Left cardiac atrium (tissue), 4 donors: ENCODE data around the gene PADI3. TPM values are rescaled to one million over a fixed set of nuclear protein-coding genes. Genes with fewer than 3 reads are reported as not detected.
"Not testable (repeated sequence)": the region's sequence is repeated elsewhere in the genome, so short reads cannot be mapped to it uniquely, and the experiment has no call there.

Experiments
- ATAC-seq, 2 donors: fragments of 200-7000 bp; cut with Tn5 transposase; one replicate each; pipeline ENCODE4 v1.9.1; 2020; ENCODE audit warnings: mild to moderate bottlenecking in 2 of 2, moderate library complexity in 2 of 2
- DNase-seq: peaks from one replicate; pipeline ENCODE4 v3.0.0-alpha.2; 2020
- intact Hi-C, 2 donors: fragments of 100-400 bp; cut with DNase I; formaldehyde crosslinking; loops; one replicate each; pipeline versions ENCODE4 v1.14.1 to v1.15.1; 2022 to 2023
- microRNA-seq, 2 donors: library from miRNA; unstranded; fragments of <30 nt; microRNA quantifications; one replicate each; pipeline ENCODE4 v1.2.0, GENCODE V29; 2020
- total RNA-seq, 2 donors: library from RNA; stranded (reverse); fragmentation: NEBNext Ultra II Directional; extraction: Animal tissue kit (Norgen Biotek cat#: 25700); gene quantifications; one replicate each; pipeline ENCODE4 v1.2.1, GENCODE V29; 2021
- donor health status: DM: no; HTN: yes; CAD: no.
- donor health status: DM: no; HTN: yes; CAD: no; lungs with severe emphysema.
- donor health status: DM: yes; HTN: yes; CAD: no.
- donor health status: Dilated cardiomyopathy.

Gene PADI3
- total RNA-seq, 2 donors from 2014 or later, result not detected

DNA sequence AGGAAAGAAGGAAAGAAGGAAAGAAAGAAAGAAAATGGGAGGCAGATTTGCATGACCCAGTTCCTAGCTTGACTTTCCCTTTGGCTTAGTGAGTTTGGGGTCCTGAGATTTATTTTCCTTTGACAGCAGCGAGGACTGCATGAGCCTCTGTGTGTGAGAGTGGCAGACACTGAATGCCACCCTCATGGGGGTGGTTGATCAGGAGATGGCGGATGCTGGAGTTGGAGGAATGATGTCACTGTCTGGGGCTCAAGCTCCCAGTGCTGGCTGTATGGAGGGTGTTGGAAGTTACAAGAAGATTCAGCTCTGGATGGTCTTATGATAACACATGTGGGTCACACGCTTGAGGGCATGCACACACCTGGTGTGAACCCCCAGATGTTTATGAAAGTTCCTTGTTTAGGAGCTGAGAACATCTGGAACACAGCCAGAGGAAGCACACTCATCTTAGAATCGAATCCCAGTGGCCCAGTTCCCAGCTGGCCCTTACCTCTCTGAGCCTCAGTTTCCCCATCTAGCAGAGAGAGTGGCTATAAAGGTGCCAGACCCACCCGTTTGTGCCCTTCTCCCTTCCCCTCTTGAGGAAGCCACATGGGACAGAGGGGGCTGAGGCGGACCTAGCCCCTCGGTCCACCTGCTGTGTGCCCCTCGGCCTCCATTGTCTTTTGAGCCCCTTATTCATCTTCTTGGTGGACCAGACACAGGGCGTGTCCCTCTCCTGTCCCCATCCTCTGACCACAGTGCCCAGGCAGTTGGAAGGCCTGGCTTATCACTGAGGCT lies 64.8 kb downstream of the PADI3 start:
- DNase-seq (no peak), ATAC-seq (no peak)
- intact Hi-C loops, result no loop called here

GRCh38 chr1:17314491-17314971 lies 65.6 kb downstream of the PADI3 start:
- ATAC-seq, result no peak
- no peak for DNase-seq

GRCh38 chr1:17315542-17316130 lies 66.7 kb downstream of the PADI3 start:
- intact Hi-C loops, result no loop called here
- ATAC-seq, result no peak

More at GRCh38 chr1:17314491-17314971, 65.6 kb downstream of the PADI3 start:
- intact Hi-C loops, result no loop called here

DNA sequence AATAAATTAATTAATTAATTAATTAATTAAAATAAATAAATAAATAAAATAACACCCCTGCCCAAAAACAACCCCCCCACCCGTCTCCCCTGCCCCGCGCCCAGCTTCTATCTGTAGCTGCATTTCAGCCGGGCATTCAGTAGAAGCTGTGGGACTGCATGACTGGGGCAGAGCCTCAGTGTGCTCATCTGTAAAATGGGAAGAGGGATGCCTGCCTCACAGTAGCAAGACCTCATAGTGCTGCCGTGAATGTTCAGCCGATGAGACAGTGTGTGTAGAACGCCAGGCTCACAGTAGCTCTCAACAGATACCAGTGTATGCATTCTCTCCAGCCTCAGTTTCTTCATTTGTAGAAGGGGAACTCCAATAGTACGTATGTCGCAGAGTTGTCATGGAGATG lies 67.8 kb downstream of the PADI3 start:
- intact Hi-C loops, result no loop called here
- no peak for ATAC-seq
- no peak for DNase-seq

More at GRCh38 chr1:17315542-17316130, 66.7 kb downstream of the PADI3 start:
- no peak for DNase-seq

DNA sequence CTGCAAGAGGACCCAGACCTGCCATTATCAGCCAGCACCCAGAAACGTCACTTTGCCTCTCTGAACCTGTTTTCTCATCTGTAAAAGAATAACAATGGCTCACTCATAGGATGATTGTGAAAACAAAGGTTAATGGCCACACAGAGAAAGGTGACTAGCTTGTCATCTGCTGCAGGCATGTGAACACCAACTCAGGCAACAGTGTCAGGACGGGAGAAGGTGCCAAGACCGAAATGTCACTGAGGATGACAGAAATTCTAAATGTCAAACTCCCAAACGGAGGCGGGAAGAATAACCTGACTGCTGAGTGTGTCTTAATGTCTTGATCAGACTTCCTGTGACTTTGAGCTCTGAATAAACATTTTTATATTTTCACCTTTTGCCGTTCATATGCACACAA lies 69.4 kb downstream of the PADI3 start:
- intact Hi-C loops, result no loop called here
- DNase-seq (no peak), ATAC-seq (no peak)

DNA sequence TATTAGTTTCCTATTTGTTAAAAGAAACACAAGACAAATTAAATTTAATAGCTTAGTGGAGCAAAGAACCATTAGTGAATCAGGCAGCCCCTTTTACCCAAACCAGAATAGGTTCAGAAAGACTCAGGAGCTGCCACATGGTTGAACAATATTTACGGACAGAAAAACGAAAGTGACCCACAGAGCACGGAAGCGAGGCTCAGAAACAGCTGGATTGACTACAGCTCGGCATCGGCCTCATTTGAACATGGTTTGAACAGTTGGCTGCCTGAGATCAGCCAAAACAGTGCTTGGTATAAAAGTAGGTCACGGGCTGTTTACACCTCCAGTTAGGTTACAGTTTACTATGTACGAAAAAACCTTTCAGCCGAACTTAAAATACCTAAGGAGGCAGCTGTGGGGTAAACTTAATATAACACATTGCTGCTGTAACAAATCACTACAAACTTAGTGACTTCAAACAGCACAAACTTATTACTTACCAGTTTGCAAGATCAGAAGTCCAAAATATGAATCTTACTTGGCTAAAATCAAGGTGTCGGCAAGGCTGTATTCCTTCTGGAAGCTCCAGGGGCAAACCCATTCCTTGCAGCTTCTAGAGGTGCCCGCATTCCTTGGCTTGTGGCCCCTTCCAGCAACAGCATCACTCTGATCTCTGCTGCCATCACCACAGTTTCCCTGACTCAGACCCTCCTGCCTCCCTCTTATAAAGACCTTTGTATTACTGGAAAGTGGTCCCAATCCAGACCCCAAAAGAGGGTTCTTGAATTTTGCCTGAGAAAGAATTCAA lies 70.9 kb downstream of the PADI3 start:
- intact Hi-C loops, result no loop called here
- ATAC-seq (no peak), DNase-seq (no peak)

DNA sequence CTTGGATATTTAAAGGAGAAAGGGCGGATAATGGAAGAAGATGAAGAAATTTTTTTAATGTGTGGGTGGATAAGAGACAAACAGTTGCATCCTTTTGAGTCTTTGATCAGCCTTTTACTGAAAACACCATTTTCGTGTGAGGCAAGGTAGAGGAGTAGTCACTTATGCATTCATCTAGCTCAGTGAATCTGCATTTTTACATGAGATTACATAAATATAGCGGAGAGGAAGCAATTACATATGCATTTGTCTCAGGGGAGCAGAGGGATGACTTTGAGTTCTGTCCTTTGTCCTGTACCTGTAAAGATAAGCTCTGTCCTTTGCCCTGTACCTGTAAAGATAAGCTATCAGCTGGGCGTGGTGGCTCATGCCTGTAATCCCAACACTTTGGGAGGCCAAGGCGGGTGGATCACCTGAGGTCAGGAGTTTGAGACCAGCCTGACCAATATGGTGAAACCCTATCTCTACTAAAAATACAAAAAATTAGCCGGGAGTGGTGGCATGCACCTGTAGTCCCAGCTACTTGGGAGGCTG lies 73.0 kb downstream of the PADI3 start:
- not testable (repeated sequence) for DNase-seq

GRCh38 chr1:17328855-17329254 lies 80.0 kb downstream of the PADI3 start:
- ATAC-seq (no peak), DNase-seq (no peak)
- intact Hi-C loops, result no loop called here

More for the DNA sequence above, 73.0 kb downstream of the PADI3 start:
- intact Hi-C loops, ATAC-seq: not testable (repeated sequence)

DNA sequence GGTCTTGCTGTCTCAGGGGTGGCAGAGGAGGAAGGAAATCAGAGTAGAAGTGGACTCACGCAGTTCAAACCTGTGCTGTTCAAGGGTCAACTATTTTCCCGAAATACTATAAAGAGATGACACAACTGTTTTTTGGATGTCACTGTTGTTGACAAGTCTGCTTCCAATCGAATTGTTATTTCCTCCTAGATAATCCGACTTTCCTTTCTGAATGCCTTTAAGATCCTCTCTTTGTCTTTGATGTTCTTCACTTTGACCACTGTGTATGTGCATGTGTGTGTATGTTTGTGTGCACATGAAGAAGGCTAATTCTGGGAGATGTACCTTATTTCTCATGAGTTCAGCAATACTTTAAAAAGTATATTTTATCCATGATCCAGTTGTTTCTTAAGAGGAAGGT lies 80.7 kb downstream of the PADI3 start:
- intact Hi-C loops, result loop anchor here in 1 of 2 donors (10.0 kb wide), 1 partner anchor 205 kb away; no protein-coding TSS in a partner anchor
- DNase-seq, result no peak

GRCh38 chr1:17330856-17331255 lies 82.0 kb downstream of the PADI3 start:
- intact Hi-C loops, result loop anchor here in 1 of 2 donors (10.0 kb wide), 1 partner anchor 206 kb away; no protein-coding TSS in a partner anchor
- ATAC-seq, result no peak
- no peak for DNase-seq

More for the DNA sequence above, 80.7 kb downstream of the PADI3 start:
- no peak for ATAC-seq

DNA sequence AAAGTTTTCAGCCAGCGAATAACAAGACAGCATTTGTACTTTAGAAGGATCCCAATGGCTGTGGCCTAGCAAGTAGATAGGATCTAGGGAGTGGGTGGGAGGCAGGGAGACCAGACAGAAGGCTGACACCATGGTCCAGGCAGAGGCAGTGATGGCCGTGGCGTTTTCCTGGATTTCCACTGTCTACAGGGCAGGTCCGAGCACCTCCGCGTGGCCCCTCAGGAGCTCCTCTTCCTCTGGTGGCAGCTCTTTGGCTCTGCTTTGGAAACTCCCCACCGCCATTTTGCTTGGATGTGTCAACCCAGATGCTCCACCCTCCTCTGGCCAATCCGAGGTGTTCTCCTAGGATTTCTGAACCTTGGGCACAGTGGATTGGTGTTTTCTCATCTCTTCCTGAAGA lies 84.2 kb downstream of the PADI3 start:
- ATAC-seq (no peak), DNase-seq (no peak)
- intact Hi-C loops, result loop anchor here in 1 of 2 donors (10.0 kb wide), 1 partner anchor 208 kb away; no protein-coding TSS in a partner anchor

Small RNA genes lying within 50 kb of the gene (microRNA-seq; reads per million reads assigned to microRNA genes)
- gene MIR3972, result 0 reads per million in 2 donors

Other genes with a start within 250 kb of the PADI3 start
- 10 to 100 TPM; 18.8 to 19.5 TPM for gene ATP13A2, start 237.2 kb upstream of the PADI3 start, total RNA-seq
- gene SDHB, start 195.1 kb upstream of the PADI3 start, total RNA-seq, result 100 to 1,000 TPM; 224 to 263 TPM
- gene PADI2, start 129.6 kb upstream of the PADI3 start, total RNA-seq, result 1 to 10 TPM in 1 of 2 donors, under 1 TPM in 1; 0.50 to 1.2 TPM
- gene PADI1, start 44.0 kb upstream of the PADI3 start, total RNA-seq, result not detected
- under 1 TPM; 0.38 to 0.63 TPM for gene PADI4, start 59.1 kb downstream of the PADI3 start, total RNA-seq
- not detected for gene PADI6, start 123.1 kb downstream of the PADI3 start, total RNA-seq
- 10 to 100 TPM; 15.6 to 20.8 TPM for gene RCC2, start 190.6 kb downstream of the PADI3 start, total RNA-seq